NOMO-1 (cell line): Measurements from ENCODE around the gene COQ6.
"Not testable (repeated sequence)": the region's sequence is repeated elsewhere in the genome, so short reads cannot be mapped to it uniquely, and the experiment has no call there.

Experiments used
- DNase-seq, 2 experiments: peaks; one replicate each; lab custom pipeline; 2025; ENCODE audit not compliant: unreplicated experiment in 2 of 2; lab: John Stamatoyannopoulos, UW

COQ6 gene

DNA sequence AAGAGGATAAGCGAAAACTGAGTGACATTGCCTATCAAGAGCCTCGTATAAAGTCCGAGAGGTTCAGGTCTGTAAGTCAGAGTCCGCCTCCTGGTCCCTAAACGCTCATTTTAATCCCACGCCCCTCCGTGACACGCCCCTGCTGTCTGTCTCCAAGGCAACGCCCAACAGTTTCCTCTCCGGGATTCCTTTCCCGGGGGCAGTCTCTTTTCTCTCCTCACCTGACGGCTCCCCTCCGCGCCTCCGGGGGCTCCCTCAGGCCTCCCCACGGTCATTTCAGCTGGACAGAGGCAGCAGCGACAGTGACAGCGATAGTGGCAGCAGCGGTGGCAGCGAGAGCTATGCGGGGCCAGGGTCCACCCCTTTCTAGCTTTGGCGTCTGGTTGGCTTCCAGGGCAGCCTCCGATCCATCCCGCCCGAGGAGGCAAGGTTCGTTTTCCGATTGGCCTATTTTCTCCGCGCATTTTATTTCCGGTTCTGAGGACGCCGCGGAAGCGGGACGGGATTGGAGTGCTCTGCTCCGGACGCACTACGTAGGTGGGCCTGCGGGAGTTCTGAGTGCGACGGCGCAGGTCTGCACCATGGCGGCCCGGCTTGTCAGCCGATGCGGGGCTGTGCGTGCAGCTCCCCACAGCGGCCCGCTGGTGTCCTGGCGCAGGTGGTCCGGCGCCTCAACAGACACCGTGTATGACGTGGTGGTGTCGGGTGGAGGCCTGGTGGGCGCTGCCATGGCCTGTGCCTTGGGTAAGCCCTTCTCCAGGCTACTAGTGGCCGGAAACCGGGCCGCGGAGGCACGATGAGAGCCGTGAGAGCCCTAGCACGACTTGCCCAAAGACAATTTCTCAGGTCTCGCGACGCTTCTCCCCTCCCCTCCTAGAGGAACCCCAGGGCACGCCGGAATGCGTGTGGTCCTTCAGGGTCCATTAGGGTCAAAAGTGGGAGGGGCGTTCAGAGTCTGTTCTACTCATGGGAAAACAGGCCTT is at the start of gene COQ6, which contains the start of gene FAM161B:
Gene COQ6, plus strand, starts transcription at position 551 of the 983 bp plus-strand sequence. Its CDS starts 31 bp downstream, at position 582.
Gene FAM161B, minus strand, starts transcription at position 343 of the 983 bp plus-strand sequence. Its CDS starts 68 bp downstream, at position 275.
- DNase-seq, result peak; percentile 95 to 98

DNA sequence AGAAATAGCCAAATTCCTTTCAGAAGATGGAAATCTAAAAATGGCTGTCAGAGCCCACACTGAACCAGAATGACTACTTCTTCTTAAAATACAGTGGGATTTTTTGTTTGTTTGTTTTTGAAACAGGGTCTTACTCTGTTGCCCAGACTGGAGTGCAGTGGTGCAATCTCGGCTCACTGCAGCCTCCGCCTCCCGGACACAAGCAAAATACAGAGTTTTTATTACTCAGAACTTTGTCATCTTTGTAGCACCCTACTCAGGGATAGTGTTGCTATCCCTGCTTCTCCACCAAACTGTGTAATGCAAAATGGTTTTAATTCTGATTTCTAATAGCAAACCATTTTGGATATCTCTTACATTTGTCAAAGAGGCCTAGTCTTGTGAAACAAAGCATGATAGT is 47.1 kb upstream of the COQ6 start:
- DNase-seq, result no peak

DNA sequence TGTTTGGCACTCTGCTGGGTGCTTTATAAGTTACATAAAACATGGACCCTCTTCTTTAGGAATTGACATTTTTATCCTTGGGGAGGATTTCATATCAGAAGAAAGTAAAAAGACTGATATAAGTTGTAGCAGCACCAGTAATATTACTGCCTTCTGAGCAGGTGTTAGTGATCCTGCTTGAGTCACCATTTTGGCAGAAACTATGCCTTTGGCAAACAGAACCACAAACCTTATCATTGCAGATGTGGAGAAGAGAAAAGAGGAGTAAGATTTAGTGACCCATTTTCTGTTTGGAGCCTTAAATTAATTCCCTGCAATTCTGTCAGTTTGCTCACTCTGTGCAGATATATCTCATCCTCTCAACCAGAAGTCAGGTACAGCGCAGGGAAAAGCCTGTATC is 40.4 kb upstream of the COQ6 start:
- DNase-seq, result no peak

DNA sequence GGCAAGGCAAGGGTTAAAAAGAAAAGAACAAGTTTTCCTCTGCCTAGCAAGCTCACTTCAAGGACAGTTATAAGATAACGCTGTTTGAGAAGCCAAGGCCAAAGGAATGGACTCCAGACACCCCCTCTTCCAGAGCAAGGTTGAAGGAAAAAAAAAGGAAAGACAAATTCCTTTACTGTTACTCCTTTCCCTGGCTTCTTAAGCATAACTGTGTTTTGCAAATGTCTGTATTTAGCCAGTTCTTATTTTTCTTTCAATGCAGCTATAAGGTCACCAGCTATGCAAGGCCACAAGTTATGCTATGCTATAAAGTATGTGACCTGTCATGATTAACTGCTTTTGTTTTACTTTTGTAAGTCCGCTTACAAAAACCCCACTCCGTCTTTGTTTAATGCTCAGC is 36.8 kb upstream of the COQ6 start:
- DNase-seq, result no peak

DNA sequence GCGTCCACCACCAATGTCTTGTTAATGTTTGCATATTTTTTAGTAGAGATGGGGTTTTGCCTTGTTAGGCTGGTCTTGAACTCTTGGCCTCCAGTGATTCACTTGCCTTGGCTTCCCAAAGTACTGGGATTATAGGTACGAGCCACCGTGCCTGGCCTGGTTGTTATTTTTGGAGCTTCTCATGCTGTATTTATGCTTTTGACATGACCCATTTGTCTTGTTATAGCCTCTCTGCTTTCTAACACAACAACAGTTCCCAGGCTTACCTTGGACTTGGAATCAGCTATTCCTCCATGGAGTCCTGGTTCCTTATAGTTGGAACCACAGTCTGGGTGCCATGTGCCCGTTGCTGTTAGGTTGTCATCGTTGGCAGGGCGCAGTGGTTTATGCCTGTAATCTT is 33.8 kb upstream of the COQ6 start:
- DNase-seq, result no peak

DNA sequence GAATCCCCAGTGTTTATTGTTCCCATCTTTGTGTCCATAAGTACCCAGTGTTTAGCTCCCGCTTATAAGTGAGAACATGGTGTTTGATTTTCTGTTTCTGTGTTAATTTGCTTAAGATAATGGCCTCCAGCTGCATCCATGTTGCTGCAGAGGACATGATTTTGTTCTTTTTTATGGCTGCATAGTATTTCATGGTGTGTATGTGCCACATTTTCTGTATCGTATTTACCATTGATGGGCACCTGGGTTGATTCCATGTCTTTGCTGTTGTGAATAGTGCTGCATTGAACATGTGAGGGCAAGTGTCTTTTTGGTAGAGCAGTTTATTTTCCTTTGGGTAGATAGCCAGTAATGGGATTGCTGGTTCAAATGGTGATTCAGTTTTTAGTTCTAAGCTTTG is 30.6 kb upstream of the COQ6 start:
- DNase-seq, result not testable (repeated sequence)

DNA sequence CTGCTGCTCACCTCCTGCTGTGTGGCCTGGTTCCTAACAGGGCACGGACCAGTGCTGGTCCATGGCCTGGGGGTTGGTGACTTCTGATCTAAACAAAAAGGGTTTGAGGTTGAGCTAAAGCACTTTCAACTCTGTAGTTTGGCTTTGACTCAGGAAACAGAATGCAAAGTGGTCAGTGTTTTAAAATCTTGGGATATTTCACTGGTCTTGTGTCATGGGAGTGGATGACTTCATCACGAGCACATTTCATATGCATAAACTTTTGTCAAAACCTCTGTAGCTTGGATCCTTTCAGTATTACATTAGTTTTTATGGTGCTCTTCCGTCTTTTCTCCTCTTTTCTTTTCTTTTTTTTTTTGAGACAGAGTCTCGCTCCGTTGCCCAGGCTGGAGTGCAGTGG is 25.8 kb upstream of the COQ6 start:
- DNase-seq, result no peak

DNA sequence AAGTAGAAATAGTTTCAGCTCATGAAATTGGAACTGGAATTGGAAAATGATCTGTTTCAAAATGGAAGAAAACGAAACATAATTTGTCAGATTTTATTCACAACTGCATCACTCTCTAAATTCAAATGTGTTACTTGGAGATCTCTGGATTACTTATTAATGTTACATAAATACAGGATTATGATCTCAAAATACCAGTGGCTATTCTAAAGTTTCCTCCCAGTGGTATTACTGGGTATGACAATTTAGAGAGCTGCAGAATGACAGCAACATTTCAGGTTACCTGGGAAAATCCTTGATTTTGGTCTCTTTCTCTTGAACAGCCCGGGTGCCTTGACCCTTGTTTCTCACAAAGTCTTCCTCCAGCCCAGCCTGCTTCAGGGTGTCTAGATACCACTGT is 14.4 kb upstream of the COQ6 start:
- DNase-seq, result no peak

DNA sequence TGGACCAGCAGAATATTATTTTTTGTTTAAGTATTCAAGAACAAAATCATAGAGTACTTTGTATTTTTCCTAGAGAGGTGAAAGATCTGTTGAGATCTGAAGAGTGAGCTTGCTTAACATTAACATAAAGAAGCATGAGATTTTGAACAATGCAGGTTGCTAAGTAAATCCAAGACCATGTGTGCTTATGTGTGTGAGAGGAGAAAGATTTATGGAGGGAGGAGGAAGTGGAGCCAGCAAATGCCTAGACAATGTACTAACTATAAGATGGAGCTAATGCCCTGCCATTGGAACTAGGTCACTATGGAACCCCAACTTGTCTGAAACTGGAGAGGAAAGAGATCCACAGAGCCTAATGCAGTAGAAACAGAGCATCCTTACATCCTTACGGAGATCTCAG is 13.6 kb upstream of the COQ6 start:
- DNase-seq, result no peak

DNA sequence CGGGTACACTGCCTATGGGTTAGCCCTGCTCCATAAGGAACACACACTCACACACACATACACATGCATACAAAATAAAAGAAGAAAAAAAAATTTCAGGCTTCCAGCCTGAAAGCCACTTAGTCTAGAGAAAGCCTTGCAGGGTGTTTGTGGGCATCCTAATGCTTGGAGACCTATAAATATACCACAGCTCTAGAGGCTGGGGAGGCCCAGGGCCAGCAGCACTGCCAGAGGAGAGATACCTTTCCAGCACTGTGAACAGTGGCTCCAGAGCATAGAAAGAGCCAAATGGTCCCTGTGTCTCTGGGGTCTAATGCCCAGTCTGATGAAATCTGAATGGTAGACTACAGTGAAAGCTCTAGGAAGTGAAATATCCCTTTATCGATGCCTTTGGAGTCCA is 13.1 kb upstream of the COQ6 start:
- DNase-seq, result no peak

DNA sequence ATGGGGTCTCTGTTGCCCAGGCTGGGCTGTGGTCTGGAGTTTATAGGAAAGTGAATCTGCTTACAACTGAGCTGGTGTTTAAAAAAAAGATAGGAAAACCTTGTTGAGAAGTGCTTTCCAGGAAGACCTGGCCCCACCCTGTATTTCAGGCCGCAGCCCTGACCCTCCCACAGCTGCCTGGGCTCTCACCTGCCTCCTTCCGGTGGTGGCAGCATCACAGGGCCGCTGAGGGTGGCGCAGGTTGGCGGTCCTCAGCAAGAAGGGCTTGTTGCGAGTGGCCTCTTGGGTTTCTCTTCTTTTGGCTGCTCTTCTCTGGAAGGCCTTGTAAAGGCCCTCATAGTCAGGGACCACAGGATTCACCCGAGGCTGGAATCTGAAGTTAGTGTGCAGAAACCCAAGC is 7.9 kb upstream of the COQ6 start:
- no peak for DNase-seq

DNA sequence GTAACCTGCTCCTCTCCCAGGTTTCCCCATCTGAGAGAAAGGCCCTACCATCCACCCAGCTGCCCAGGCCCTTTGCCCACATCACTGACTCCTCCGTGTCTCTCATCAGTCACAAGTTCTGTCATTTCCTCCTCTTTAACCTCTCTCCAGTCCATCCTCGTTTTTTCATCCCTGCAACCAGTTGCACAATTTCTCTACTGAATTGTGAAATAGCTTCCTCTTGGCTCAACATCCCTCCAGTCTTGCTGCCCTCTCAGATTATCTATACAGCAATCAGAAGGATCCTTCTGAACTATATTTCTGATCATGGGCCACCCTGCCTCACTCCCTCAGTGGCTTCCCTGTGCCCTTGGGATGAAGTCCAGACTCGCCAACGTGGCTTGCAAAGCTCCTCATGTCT is 7.0 kb upstream of the COQ6 start:
- peak; percentile 72 to 85 for DNase-seq

DNA sequence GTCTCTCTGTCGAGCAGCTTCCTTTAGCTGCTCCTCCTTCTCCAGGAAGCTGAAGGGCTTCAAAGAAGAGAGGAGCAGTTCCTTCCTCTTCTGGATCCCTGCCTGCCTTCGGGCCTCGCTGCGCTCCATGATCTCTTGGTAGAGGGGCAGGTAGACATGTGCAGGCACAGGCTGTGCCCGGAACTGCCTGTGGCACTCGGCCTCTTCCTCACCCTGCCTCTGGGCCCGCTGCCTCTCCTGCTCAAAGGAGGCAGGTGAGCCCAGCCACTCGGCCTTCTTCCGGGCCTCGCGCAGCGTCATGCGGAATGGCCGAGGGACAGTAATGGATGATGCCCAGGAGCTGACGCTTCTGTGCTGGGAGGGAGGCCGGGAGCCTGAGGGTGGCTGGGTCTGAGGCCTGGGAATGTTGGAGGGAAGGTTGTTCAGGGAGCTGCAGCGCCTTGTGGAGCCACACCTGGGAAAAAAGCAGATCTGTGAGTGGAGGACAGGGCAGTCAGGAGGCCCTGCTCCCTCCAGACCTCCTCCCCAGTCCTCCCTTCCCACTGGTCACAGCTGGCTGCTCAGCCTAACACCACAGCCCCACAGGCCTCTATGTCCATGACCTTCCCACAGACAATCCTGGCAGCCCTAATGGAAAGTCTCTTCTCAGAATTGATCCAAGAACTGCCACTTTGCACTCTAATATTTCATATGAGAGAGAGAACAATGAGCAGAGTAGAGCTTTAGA is 5.5 kb upstream of the COQ6 start:
- no peak for DNase-seq

DNA sequence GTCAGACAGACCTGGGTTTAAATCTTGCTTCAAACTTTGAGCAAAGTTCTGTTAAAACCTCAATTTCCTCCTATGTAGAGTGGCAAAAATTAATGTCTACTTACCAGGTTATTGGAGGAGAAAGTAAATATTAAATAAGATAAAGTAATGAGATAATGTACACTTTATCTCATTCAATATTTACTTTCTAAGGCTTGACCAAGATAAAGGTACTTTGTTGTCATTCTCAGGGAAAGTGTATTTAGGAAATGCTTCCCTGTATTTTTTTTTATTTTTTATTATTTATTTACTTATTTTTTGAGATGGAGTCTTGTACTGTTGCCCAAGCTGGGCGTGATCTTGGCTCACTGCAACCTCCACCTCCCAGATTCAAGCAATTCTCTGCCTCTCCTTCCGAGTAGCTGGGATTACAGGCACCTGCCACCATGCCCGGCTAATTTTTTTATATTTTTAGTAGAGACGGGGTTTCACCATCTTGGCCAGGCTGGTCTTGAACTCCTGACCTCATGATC is 4.9 kb upstream of the COQ6 start:
- no peak for DNase-seq

DNA sequence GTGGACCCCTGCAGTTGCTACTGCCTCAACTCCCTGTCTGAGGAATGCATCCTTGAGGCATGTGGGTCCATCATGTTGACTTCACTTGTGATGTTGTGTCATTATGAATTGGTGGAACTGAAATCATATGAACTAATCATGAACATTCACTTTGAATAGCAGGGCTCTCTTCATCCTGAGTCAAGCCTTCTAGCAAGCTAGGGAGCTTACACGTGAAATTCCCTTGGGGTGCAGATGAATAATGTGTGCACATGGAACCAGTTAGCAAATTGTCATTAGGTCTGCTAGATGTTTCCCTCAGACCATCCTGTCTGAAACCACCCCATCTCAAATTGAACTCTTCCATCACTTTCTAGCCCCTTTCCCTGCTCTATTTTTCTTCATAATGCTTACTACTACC is 3.6 kb downstream of the COQ6 start:
- no peak for DNase-seq

DNA sequence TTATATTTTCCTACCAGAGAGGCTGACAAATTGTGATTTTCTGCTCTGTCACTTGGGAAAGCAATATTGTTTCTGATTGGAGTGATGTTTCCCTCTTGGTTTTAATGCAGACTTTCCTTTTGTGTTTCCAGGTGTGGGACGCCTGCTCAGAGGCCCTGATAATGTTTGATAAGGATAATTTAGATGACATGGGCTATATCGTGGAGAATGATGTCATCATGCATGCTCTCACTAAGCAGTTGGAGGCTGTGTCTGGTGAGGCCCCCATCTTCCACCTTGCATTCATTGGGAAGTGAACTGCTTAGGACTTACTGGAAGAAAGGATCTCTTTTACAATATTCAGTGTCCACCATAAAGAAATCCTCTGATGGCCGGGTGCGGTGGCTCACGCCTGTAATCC is 5.6 kb downstream of the COQ6 start:
- no peak for DNase-seq

DNA sequence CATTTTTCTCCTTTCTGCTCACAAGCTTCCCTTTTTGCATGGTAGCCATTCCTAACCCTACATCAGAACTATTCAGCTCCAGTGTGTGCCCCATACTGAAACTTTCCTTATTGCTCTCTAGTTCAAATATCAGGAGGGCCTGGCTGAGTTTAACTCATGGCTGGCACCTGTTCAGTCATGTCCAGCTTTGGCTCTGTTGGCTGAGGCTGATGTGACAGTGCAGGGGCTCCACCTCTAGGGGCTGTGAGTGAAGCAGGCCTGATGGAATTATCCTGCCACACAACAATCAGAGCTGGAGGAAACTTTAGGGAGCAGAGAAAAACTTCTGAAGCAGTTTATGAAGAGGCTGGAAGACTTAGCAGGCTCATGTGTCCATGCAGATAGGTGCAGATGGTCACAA is 8.5 kb downstream of the COQ6 start:
- DNase-seq, result no peak

DNA sequence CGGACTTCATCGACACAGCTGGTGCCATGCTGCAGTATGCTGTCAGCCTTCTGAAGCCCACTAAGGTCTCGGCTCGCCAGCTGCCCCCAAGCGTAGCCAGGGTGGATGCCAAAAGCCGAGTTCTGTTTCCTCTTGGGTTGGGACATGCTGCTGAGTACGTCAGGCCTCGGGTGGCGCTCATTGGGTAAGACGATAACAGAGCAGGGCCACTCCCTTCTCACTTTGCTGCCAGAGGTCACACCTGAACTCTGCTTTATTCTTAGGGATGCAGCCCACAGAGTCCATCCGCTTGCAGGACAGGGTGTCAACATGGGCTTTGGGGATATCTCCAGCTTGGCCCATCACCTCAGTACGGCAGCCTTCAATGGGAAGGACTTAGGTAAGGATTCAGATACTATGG is 11.1 kb downstream of the COQ6 start:
- DNase-seq, result no peak

DNA sequence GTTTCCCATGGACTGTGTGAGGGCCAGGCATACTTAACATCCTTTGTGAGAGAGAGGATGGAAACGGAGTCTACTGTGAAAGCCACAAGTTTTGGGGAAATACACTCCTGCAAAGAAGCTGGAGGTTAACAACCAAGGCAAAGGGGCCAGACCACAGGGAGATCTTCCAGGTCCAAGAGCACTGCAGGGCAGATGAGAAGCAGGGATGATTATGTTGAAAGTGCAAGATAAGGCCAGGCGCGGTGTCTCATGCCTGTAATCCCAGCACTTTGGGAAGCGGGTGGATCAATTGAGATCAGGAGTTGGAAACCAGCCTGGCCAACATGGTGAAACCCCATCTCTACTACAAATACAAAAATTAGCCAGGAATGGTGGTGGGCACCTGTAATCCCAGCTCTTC is 15.1 kb downstream of the COQ6 start:
- no peak for DNase-seq

DNA sequence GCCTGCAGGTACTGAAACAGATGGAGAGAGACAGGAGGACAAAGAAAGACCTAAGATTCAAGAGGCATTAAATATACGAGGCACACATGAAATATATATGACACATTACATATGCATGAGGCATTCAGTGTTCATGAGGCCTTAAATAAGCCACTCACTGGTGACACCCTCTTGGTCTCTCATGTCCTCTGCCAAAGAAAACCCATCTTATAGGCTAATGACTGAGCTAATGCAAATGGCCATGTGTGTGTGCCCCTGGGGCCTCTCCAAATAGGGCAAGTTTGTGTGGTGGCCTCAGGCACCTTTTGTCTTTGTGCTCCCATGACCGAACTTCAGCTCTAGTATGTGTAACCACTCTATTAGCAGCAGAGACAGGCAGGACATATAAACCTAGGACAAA is 18.8 kb downstream of the COQ6 start:
- no peak for DNase-seq

DNA sequence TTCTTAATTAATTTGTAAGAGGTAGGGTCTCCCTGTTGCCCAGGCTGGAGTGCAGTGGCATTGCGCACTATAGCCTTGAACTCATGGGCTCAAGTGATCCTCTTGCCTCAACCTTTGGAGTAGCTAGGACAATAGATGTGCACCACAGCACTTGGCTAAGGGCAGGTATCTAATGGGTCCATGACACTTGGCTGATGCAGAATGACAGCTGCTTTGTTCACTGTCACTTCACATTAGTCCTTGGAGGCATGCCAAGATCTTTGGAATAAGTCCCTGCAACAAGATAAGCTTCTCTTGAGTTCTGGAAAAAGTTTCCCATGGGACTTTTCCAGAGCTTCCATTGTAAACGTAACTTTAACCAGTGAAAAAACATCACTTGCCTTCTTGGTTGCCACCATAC is 23.4 kb downstream of the COQ6 start:
- DNase-seq, result no peak

DNA sequence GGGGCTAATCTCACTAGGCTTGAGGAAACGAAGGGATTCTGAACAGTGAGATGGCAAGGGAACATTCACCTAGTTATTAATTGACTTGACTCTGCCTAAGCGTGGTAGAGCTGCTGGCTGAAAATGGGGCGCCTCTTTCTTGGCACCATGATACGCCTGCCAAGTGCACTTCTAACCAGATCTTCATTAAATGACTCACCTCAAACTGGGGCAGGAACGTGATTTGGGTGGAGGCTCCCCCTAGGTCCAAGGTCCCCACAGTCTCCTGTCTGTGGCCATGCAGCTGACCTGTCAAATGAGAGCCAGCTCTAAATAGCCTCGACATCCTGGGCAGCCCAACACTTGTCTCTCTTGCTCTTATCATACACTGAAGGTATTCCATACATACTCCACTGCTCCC is 26.0 kb downstream of the COQ6 start:
- DNase-seq, result no peak
